A673 (cell line): ENCODE measurements around the gene FCGR2B. TPM values are rescaled to one million over a fixed set of nuclear protein-coding genes. Genes with fewer than 3 reads are reported as not detected.
"Not testable (repeated sequence)": the region's sequence is repeated elsewhere in the genome, so short reads cannot be mapped to it uniquely, and the experiment has no call there.

Experiments used
- BruUV-seq: library from RNA; stranded (reverse); fragments of 400-500 nt; replicated peaks from 2 replicates; lab custom pipeline; 2021; lab: Mats Ljungman, UMichigan
- CTCF ChIA-PET: fragments of 300-600 bp; sonication (Branson Sonifier 250); formaldehyde crosslinking; loops from one replicate; lab custom pipeline; 2022; ENCODE audit warnings: antibody characterized with exemption; lab: Charles Lee
- POLR2A ChIA-PET: fragments of 300-600 bp; sonication (Branson Sonifier 250); formaldehyde crosslinking; loops from one replicate; lab custom pipeline; 2022; ENCODE audit warnings: antibody characterized with exemption; ENCODE audit not compliant: low non-redundant PET; lab: Charles Lee
- DNase-seq: peaks from one replicate; pipeline ENCODE4 v3.0.0-alpha.2; 2015; ENCODE audit warnings: low spot score
- H3K27ac ChIP-seq: fragments of 200-600 bp; sonication (generic); 2 replicates; pipeline ENCODE4 v1.5.1; 2016; ENCODE audit warnings: mixed run types, low read depth, mild to moderate bottlenecking, mixed read lengths, antibody characterized with exemption, low read length; ENCODE audit not compliant: poor library complexity, severe bottlenecking
- H3K27me3 ChIP-seq: fragments of 200-600 bp; sonication (generic); replicated peaks from 2 replicates; pipeline ENCODE4 v1.6.1; 2017; ENCODE audit warnings: mixed run types, low read depth, mild to moderate bottlenecking, mixed read lengths, antibody characterized with exemption, low read length; ENCODE audit not compliant: insufficient read depth, poor library complexity
- H3K36me3 ChIP-seq: fragments of 200-600 bp; sonication (generic); 2 replicates; pipeline ENCODE4 v1.6.1; 2016; ENCODE audit warnings: mixed run types, mild to moderate bottlenecking, mixed read lengths, antibody characterized with exemption, low read length; ENCODE audit not compliant: insufficient read depth, poor library complexity, severe bottlenecking
- H3K4me1 ChIP-seq: fragments of 200-600 bp; sonication (generic); 2 replicates; pipeline ENCODE4 v1.6.1; 2017; ENCODE audit warnings: mixed run types, mild to moderate bottlenecking, mixed read lengths, antibody characterized with exemption, low read length; ENCODE audit not compliant: insufficient read depth, poor library complexity, severe bottlenecking
- H3K4me3 ChIP-seq: fragments of 200-600 bp; sonication (generic); 2 replicates; pipeline ENCODE4 v1.5.1; 2016; ENCODE audit warnings: low read depth, mixed run types, mild to moderate bottlenecking, mixed read lengths, low read length; ENCODE audit not compliant: poor library complexity, severe bottlenecking
- H3K9me3 ChIP-seq: fragments of 200-600 bp; sonication (generic); 2 replicates; pipeline ENCODE4 v1.6.1; 2016; ENCODE audit warnings: mixed run types, low read depth, mild to moderate bottlenecking, mixed read lengths, antibody characterized with exemption, low read length; ENCODE audit not compliant: poor library complexity, severe bottlenecking
- intact Hi-C: fragments of 100-400 bp; cut with micrococcal nuclease; formaldehyde crosslinking; loops from one replicate; pipeline ENCODE4 v1.10.0; 2022; ENCODE audit not compliant: unreplicated experiment
- total RNA-seq: library from RNA; stranded (reverse); gene quantifications from 2 replicates; pipeline ENCODE4 v1.2.3, GENCODE V29; 2021

The FCGR2B gene
- total RNA-seq, 1 experiment from 2014 or later = not detected

DNA sequence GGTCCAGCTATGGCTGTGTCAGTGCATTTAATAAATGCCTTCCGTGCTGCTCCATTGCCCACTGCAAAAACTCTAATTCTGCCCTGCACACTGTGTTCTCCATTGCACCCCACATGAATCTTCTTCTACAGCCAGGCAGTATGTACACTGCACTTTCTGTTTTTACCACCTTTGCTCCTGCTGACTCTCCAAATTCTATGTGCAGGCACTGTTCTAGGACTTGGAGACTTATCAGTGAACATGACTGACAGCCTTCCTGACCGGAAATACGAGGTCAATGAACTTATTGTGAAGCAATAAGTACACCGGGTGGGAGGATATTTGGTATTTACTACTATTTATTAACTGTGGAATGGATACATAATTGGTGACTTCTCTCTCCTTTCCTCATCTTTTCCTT, 1.7 kb downstream of the FCGR2B start:
- intact Hi-C loops, H3K4me1 ChIP-seq, H3K27me3 ChIP-seq, BruUV-seq, DNase-seq, POLR2A ChIA-PET, CTCF ChIA-PET, H3K27ac ChIP-seq, H3K9me3 ChIP-seq, H3K4me3 ChIP-seq, H3K36me3 ChIP-seq: not testable (repeated sequence)

DNA sequence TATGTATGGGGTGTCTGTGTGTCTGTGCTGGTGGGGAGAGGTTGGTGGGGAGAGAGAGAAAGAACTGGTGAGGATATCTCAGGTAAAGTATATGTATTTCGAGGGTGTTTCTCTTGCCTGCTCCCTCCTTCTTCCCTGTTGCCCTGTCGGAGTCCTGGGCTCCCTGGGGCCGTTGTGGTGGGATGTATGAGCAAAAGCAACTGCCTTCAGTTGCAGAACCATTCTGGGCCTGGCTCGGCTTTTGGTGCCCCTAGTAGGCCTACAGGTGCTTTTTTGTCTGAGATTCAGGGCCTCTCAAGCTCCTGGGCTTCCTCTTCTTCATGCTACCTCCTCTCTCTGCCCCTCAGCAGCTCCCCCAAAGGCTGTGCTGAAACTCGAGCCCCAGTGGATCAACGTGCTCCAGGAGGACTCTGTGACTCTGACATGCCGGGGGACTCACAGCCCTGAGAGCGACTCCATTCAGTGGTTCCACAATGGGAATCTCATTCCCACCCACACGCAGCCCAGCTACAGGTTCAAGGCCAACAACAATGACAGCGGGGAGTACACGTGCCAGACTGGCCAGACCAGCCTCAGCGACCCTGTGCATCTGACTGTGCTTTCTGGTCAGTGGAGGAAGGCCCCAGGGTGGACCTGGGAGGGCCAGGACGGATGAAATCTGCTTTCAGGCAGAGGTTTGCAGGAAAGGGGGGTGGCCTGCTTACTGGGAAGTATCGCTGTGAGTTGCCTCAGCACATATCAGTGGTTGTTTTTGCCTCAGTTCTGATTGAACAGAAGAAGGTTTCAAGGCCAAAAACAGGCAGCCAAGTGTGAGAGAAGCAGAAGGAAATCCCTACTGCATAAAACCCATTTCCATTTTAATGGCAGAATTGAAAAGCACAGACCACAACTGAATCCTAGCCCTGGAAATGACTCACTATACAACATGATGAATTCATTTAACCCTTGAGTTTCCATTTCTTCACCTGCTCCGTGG, 8.4 kb downstream of the FCGR2B start:
- BruUV-seq, DNase-seq, H3K4me1 ChIP-seq, H3K36me3 ChIP-seq, intact Hi-C loops, POLR2A ChIA-PET, CTCF ChIA-PET, H3K4me3 ChIP-seq, H3K9me3 ChIP-seq, H3K27ac ChIP-seq, H3K27me3 ChIP-seq: not testable (repeated sequence)

DNA sequence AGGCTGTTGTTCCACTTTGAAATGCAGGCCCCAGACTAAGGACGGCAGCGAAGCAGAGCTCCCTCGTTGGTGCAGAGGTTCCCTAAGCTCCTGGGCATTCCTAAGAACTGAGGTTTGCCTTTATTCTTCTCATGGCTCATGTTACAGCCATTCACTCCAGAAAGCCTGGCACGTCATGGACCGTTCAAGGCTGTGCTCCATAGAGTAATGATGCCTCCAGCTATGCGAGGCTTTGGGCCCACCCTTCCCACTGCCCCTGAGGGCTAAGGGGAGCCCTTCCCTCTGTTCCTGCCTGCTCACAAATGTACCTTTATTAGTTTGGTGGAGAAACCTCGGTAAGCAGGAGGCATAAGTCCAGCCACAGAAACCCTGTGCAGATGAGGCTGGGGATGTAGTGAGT, 10.5 kb downstream of the FCGR2B start:
- DNase-seq, H3K36me3 ChIP-seq, CTCF ChIA-PET, intact Hi-C loops, H3K4me1 ChIP-seq, H3K27ac ChIP-seq, POLR2A ChIA-PET, BruUV-seq, H3K9me3 ChIP-seq, H3K27me3 ChIP-seq, H3K4me3 ChIP-seq: not testable (repeated sequence)

DNA sequence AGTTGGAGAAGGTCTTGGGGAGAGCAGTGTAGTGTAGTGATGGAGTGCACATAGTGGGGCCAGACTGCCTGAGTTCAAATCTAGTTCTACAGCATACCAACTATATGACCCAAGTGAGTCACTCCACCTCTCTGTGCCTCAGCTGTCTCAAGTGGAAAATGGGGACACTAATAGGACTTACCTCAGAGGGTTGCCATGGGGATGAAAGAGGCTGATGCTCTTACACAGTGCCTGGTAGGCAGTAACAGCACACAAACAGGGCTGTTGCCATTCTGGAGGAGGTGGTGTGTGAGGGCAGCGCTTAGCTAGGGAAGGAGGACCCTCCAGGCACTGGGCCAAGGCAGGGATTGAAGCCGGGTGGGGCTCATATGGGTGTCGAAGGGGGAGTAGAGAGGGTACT, 11.5 kb downstream of the FCGR2B start:
- CTCF ChIA-PET, H3K27me3 ChIP-seq, POLR2A ChIA-PET, H3K4me3 ChIP-seq, H3K27ac ChIP-seq, intact Hi-C loops, H3K9me3 ChIP-seq, H3K36me3 ChIP-seq, H3K4me1 ChIP-seq, DNase-seq, BruUV-seq: not testable (repeated sequence)

DNA sequence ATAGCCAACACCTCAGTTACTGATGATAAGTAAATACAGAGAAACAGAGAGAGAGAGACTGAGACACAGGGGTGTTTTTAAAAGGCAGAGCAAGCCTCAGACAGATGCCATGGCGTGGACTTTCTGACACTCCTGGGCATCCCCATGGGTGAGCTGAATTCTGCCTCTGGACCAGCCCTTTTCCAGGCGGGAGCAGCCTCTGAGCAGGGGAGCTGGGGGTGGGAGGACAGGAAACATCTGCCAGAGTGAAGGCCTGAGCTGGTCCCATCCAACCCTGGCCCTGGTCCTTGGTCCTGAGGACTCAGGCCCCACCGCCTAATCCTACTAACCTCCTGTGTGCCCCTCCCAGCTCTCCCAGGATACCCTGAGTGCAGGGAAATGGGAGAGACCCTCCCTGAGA, 12.0 kb downstream of the FCGR2B start:
- POLR2A ChIA-PET, H3K4me1 ChIP-seq, H3K36me3 ChIP-seq, H3K27ac ChIP-seq, BruUV-seq, H3K27me3 ChIP-seq, DNase-seq, H3K4me3 ChIP-seq, intact Hi-C loops, H3K9me3 ChIP-seq, CTCF ChIA-PET: not testable (repeated sequence)
